Stimulated activated CD4-positive, alpha-beta T cell treated with anti-CD3 and anti-CD28 coated beads, Interleukin-1b, Interleukin-23, amount 100 ng/mL, for 4 hours (primary cell): ENCODE results near the gene DHRS12.

Source experiments
- DNase-seq, 2 donors: peaks; one replicate each; pipeline ENCODE4 v3.0.0-alpha.2; 2020; ENCODE audit warnings: low read depth in 2 of 2

DHRS12 gene

GRCh38 chr13:51807041-51807440, 3.1 kb upstream of the DHRS12 start:
- no peak for DNase-seq

DNA sequence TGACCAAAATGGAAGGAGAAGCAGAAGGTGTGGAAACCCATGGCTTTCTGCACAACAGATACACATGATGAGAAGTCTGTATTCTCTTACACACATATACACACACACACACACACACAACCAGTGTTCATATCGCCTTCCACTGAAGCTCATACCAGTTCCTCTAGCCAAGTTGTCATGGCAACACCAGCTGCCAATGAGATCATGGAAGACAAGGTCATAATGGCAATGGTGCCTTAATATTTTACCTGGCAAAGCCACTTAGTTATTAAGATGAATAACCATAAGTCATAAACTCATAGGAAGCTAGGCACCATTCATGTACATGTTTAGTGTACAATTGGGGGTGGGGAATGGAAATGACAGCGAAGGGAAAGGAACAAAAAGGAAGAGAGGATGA, 2.6 kb upstream of the DHRS12 start:
- no peak for DNase-seq

DNA sequence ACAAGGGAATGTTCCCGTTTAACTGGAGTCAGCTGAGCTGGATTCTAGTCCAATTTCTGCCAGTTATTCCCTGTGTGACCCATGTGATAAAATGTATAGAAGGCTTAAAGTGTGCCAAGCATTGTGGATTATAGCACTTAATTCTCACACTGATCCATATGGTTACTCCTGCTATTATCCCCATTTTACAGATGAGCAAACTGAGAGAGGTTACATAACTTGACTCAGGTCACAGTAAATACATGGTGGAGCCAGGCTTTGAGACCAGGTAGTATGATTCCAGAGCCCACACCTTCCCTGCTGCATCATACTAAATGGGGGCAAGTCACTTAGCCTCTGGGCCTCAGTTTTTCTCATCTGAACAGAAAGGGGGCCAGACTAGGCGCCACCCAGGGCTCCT, 2.0 kb upstream of the DHRS12 start:
- DNase-seq, result no peak

- DNase-seq, result no peak
Observed at GRCh38 chr13:51805313-51805712, 1.4 kb upstream of the DHRS12 start.

GRCh38 chr13:51804295-51805172, 571 bp upstream of the DHRS12 start:
- DNase-seq, result peak; percentile 39 to 45

DNA sequence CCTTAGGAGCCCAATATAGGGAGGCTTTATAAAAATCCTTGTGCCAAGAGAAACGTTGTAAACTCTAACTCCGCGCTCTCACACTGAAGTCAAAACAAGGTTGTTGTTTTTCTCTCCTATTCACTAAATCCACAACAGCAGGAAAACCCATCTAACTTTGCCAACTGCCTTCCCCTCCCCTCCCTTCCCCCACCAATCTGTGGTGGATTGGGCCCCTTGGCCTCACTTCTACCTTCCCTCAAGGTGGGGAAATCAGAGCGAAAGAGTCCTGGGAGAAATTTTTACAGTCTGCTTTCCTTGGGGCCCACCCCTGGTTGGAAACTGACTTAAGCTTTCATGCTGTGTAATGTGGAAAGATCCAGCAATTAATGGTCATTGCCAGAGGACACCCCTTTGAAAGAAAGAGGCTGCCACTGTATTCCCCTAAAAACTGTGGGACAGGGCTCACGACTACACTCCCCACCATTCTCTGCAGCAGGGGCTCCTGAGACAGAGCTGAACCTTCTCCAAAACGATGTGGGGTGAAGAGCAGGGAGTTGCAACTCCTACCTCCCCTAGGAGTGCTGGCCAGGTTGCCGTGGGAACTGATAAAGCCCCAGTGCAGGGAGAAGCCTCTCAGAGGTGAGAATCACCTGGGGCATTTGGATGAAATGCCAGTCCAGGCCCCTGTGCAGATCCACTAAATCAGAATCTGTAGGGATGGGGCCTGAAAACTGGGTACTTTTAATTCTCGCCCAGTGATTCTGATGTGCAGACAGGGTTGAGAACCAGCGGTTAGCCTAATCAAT, 1.1 kb downstream of the DHRS12 start:
- DNase-seq, result no peak

DNA sequence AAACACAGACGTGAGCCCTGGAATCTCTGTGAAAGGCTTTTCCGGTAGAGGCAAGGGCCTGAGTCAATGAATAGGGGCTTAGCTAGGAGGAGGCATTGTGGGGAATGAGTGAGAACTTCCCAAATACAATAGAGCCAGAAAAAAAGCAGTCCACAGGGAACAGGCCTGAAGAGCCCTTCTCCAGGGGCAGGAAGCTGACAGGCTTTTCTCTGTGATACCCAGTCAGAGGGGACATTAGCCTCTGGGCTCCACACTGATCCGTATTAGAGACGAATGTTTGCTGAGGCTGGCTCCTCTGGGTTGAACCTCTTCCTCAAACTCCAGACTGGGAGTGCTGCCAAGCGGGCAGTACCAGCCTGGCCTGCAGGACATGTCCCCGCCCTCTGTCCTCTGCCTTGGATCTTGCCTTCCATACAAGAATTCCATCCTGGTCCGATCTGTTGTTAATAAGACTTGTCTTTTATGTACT, 2.3 kb downstream of the DHRS12 start:
- DNase-seq, result no peak

- no peak for DNase-seq
Observed at GRCh38 chr13:51800486-51800885, 3.5 kb downstream of the DHRS12 start.

DNA sequence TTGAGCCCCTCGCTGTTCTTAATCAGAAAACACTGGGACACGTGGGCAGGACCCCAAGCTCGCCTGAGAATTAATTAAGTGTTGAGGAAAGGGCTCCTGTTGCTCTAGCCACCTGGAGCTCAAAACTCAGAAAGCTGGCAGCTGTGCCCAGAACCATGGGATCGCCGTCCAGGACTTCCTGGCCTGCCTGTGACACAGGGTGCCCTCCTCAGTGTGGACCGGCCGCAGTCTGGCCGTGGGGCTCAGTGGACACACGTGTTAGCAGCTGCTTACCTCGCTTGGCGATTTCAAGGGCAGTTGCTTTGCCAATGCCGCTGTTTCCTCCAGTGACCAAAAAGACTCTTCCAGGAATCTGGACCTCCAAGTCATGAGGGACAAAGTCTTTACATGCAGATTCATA, 4.7 kb downstream of the DHRS12 start:
- DNase-seq, result no peak

- DNase-seq, result peak in 1 of 2 donors; percentile 66
Observed at GRCh38 chr13:51797664-51798488, 6.1 kb downstream of the DHRS12 start.

GRCh38 chr13:51796546-51796945, 7.4 kb downstream of the DHRS12 start:
- DNase-seq, result no peak

- no peak for DNase-seq
Observed at GRCh38 chr13:51795419-51795818, 8.5 kb downstream of the DHRS12 start.

GRCh38 chr13:51794964-51795363, 9.0 kb downstream of the DHRS12 start:
- DNase-seq, result no peak

GRCh38 chr13:51793570-51794271, 10.2 kb downstream of the DHRS12 start:
- peak; percentile 30 to 31 for DNase-seq

- no peak for DNase-seq
Observed at GRCh38 chr13:51786425-51787265, 17.3 kb downstream of the DHRS12 start.

- DNase-seq, result no peak
Observed at GRCh38 chr13:51785712-51786424, 18.1 kb downstream of the DHRS12 start.

GRCh38 chr13:51784097-51784496, 19.9 kb downstream of the DHRS12 start:
- DNase-seq, result no peak

GRCh38 chr13:51783428-51784094, 20.4 kb downstream of the DHRS12 start:
- DNase-seq, result no peak

DNA sequence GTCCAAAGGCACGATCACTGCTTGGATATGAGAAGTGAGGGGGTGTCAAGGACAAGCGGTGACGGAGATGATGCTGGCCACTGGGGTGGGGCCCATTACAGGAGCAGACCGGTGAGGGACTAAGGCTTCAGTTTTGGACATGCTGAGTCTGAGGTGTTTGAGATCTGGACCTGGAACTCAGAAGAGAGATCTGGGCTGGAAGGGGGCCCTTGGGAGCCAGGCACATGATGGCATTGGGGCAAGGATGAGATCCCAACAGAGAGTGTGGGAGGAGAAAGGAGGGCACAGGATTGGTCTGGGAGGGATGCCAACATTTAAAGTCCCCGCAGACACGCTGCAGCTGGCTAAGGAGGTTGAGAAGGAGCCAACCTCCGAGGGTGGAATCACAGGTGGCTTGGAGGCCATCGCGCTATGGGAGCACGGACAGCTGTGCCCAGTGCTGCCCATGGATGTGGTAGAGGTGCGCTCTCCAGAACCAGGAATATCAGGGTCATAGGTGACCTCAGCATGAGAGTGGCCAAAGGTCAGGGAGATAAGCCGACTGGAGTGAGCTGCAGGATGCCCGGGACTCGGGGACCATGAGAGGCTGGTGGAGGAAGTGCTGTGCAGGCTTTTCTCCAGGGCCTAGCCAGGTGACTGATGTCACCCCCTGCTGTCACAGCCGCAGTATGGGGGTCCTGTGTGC, 21.8 kb downstream of the DHRS12 start:
- DNase-seq, result no peak
